NCI-H1694 treated with DMSO at 0.1 percent for 48 hours (cell line): ENCODE measurements around the gene CTDNEP1.
A peak's percentile ranks its signal among the peaks of the same experiment; 100 is the strongest.
"Not testable (repeated sequence)": the region's sequence is repeated elsewhere in the genome, so short reads cannot be mapped to it uniquely, and the experiment has no call there.

Source experiments
- DNase-seq: peaks from one replicate; lab custom pipeline; 2025; lab: John Stamatoyannopoulos, UW

Gene CTDNEP1

DNA sequence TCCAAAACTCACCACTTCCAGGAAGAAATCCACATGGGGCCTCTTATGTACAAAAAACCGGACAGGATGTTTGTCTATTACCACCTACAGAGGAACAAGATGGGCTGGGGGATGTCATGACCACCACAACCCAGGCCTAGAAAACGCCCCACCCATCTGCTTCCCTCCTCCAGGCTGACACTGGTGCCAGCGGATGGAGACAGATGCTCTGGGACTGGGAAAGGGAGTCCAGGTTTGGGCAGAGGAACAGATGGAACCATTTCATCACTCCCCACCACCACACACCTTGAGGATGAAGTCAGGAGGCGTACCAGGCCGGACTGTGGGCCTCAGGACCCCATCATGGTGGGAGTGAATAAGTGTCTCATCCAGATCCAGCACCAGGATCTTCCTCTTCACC, 4.8 kb downstream of the CTDNEP1 start:
- no peak for DNase-seq

DNA sequence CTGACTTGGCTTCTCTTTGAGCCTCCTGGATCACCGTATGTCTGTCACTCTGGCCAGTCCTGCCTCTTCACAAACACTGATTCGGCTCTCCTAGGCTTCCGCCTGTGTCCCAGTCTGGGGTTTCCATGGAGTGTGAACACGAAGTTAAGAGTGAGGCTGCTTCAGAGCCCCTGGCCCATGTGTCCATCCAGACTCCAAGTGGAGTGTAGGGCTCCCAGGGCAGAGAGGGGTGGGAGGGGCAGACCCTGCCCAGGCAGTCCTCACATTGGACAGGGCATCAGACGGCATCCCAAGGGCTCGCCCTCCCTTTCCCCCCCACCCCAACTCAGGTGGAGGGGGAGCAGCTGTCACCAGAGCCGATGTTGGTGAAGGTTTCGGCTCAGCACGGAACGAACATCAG, 7.7 kb downstream of the CTDNEP1 start:
- not testable (repeated sequence) for DNase-seq

DNA sequence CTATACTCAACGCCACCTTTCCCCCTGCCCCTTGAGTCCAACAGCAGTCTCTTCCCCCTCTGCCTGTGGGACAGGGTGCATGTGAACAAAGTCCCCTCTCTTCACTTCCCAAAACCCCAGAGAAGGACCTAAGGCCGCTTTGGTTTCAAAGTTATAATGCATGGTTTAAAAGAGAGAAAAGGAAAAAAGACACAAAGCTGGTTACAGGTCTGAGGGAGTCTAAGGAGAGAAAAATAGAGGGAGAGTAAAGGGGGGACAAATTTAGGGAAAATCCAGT, 8.1 kb downstream of the CTDNEP1 start:
- DNase-seq, result no peak

DNA sequence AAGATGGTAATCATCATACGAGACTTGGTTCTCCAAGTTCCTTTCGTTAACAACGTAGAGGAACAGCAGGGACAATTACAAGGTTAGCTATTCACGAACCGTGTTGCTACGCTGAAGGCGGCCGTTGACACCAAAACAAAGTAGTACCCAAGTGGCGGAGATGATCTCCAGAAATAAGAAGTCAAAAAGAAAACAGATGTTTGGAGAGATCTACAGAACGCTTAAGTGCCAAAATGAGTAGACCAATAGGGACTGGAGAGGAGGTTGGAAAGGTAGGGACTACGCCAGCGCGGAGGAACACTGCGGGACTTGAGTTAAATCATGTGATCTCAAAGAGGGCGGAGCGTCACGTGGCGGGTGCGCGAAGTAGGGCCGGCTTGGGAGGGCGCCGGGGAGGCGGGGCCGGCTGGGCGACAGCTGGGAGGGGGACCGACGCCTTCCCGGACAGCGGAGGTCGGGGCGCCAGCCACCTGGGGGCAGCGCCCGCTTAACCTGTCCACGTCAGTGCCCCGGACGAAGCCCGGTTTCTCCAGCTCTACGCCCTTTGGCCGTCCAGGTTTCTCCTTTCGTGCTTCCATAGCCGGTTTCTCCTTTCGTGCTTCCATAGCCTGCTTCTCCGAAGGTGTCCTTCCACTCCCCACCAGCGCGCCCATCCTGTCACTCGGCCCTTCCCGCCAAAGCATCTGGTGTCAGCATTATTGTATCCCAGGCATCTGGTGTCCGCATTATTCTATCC, 8.6 kb downstream of the CTDNEP1 start:
- DNase-seq, result peak; percentile 92

DNA sequence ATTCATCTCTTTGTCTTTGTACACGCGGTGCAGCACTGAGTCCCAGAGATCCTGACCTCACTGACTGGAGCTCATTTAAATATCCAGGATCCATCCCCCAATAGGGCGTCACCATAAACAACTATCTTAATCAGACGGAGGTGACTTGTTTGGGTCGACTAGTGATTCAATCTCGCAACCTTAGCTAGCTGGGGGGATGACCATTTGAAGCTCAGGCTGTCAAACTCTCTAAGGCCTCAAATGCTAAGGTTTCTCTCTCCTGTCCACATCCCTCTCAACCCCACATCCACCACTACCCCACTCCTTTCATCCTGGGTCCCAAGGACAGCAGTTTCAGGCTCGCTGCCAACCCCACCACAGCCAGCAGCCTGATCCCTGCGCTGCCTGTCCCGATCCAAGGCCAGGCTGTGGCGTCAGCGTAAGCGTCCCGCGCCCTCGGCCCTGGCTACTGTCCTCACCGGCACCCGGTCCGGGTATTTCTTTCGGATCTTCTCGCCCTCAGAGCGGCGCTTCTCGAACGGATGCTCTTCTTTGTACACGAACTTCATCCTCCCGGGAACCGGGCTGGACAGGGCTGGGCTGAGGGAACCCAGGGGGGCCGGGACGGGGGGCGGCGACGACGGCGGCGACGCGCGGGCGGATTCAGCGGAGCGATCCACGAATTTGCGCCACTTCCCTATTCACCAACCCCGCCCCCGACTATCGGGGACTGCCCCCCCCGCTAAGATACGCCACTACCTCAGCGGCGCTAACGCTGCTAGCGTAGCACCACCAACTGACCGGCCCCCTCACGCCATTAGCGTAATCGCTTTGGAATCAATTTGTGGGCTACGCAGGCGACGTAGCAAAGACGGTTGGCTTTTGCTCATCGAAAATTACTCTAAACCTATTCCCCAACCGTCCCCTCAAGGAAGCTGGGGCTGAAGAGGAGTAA, 9.5 kb downstream of the CTDNEP1 start, which contains the start of gene GABARAP:
GABARAP (minus strand) TSS at position 667 of the 934 bp plus-strand sequence; CDS start at position 548, 119 bp downstream.
- DNase-seq, result peak; percentile 80

DNA sequence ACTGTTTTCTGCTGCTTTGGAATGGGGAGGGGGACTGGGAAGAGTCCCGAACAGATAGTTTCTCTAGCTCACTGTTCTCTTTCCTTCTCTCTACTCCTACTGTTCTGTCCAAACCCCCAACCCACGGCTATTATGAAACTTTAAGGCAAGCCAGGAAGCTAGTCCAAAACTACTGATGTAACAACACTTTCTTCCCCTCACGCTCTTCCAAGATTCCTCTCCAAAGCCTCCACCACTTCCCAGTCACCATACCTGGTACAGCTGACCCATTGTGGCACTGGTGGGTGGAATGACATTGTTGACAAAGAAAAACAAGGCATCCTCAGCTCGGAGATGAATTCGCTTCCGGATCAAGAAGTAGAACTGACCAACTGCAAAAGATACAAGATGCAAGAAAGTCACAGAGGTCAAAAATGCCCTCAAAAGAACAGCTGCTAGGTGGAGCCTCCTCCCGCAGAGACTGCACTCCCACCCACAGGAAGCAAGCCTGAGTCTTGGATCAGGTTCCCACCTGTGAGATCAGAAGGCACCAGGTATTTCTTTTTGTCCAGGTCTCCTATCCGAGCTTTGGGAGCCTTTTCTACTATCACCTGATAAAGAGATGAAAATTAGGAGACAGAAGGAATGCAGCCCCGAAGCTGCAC, 10.3 kb downstream of the CTDNEP1 start:
- no peak for DNase-seq

DNA sequence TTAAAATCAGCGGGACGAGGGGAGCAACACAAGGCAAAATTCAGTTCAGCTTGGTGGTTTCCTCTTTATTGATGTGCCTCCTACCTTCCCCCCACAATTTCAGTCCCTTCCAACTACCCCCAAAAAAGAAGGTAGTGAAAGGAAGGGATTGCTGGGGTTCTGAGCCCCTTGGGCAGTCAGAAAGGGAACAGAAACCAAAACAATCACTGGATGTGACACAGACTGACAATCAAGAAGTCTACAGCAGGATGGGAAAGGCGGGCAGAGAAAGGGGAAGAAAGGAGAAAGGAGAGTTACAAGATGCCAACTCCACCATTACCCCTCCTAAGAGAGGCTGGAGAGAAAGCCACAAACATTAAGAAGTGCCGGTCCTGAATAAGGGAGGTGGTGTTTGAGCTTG, 11.2 kb downstream of the CTDNEP1 start:
- DNase-seq, result no peak

DNA sequence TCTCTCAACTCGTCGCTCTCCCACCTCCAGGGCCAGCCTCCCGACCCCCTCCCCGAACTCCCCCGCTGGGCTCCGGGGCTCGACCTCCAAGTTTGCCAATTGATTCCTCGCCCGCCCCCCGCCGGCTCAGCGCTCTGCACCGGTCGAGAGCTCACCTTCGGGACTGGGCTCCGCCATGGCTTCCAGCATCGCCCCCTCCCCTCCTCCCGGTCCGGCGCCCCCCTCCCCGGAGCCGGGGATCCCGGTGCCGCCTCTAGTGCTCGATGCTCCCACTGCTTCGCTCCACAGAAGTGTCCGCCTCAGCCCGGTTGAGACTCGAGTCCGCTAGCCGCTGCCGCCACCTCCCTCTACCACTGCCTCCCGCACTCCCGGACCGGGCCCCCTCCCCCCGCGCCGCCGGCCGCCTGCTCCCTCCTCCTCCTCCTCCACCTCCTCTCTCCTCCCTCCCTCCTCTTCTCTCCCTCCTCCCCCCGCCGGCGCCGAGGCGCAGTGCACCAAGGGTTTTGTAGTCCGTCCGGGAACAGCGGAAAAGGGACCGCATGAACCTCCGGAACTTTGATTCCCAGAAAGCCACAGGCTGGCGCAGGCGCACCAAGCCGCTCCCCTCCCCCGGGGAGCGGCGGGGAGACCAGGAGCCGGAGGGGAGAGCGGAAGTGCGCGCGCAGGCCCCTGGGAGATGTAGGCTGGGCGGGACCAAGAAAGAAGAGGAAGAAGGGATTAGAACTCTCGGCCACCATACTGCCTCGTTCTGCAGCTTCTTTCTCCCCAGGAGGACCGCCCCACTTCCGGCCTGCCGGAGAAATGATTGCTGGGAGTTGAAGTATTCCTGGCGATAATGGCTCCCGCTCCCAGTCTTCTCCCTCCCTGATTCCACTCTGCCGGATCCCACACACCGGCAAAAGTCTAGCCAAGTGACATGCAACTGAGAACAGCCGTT, 12.2 kb downstream of the CTDNEP1 start, which contains the start of gene PHF23:
PHF23 (minus strand) TSS at position 367 of the 937 bp plus-strand sequence; CDS start at position 189, 178 bp downstream.
- DNase-seq, result peak; percentile 99

DNA sequence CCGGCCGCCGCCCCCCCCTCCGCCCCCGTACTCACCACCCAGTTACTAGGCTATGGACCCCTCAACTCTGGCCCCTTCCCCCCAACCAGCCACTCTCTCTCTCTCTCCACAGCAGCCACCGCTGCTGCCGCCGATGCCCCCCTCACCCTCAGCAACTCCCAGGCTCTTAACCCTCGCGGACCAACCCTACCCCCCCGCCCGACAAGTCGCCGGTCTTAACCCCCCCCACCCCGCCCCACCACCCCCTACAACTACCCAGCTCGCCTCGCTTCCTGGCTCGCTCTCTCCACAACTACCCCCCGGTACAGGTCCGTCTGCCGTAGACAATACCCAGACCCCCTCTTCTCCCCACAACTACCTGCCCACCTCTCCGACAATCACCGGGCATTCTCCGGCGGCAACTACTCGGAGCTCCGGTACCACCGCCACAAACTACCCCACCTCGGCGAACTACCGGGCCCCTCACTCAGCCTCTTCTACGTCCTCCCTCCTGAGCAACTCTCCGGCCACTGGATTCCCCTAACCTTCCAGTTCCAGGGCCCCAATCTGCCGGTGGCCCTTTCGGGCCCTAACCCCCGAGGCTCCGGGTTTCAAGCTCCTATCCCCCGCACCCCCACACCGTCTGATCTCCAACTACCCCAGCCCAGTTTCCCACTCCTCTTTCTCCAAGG, 13.0 kb downstream of the CTDNEP1 start:
- DNase-seq, result no peak

DNA sequence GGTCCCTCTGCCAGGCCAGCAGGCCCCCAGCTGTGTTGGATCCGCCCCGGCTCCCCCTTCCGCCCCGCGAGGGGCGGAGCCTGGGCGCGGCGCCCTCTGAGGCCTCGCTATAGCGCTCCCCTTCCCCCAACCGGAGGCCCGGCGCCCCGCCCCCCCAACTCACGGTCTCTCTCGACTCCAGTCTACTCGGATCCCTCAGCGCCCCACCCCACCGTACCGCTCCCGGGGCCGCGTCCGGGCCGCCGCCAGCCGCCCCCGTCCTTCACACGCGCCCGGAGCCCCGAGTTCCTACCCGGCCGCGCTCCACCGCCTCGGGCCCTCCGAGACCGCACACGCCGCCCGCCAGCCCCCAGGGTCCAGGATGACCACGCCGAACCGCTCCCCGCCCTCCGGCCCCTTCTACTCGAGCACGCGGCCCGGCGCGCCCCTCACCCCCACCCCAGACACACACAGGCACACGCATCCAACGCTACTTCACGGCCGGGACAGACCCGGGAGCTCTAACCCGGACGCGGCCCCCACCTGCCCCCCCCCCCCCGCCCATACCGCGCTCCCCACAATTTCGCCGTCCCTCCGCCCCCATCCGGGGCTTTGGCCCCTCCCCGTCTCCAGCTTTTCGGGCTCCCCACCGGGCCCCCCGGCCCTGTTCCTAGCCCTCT, 13.6 kb downstream of the CTDNEP1 start:
- no peak for DNase-seq

DNA sequence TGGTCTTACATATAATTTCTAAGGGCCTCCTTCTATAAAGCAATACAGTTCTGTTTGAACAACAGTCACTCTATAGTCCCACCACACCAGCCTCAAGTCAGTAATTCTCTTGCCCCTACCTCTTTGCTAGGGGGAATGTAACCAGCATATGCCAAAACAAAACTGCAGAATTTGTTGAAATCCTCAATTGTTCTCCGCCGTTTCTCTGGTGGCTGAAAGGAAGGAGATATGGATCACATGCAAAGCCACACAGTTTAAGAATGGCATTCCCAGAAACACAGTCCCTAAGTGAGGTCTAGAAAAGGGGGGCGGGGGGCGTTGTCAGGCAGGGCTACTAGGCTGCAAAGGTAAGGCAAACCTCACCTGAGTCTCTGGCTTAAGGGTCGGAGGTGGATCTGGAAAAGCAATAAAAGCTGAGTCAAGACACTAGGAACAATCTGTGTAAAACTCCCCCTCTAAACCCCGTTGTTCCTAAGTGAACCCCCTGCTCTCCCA, 14.2 kb downstream of the CTDNEP1 start:
- DNase-seq, result no peak

DNA sequence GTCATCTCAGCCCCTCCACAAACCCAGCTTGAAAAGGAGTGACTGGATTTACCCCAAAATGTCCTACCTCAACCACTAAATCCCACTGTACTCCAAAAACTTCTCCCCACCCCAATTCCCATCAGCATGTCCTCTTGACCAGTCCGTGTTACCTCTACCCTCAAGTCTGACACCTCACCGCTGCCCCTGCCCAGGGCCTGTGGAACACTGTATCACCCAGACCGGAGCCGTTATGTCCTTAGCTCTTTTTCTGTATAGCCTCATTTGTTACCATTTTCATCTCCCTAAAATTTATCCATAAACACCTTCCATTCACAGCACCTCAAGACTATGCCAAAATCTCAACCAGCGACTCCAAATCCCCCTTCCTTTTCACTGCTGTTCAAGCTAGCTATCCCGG, 14.7 kb downstream of the CTDNEP1 start:
- no peak for DNase-seq

DNA sequence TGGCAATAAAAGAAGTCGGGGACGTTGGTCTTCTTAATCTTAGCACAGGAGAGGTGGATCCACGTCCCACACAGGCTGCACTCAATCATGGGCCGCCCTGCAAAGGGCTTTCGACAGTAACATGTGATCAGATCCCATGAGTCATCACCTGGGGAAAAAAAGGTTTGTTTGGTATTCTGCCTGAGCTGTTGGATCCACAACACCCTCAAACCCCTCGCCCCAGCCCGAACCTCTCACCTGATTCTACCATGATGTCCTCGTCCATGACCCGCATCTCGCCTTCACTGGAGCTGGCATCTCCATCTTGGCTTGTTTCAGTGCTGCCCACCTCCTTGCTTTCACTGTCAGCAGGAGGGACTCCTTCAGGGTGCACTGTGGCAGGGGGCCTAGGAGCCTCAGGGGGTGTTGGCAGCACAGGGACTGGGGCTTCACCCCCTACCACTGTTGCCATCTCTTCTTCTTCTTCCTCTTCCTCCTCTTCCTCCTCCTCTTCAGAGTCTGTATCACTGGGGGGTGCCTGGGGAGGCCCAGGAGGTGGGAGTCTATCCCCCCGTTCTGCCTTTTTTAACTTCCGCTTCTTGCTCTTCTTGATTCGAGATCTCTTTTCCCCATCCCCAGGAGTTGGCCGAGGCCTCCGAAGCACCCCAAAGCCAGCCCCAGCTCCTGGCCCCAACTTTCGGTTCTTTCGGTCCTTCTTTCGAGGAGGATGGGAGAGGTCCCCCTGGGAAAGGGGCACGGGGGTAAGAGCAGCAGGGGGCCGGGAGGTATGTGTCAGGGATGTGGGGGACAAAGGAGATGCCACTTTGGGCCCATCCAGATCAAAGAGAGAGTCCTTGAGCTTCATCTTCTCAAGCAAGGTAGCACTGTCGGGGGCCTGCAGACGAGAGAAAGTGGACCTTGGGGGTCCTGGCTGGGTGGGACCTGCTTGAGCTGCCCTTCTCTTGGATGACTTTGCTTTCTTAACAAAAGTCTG, 15.6 kb downstream of the CTDNEP1 start:
- DNase-seq, result no peak

DNA sequence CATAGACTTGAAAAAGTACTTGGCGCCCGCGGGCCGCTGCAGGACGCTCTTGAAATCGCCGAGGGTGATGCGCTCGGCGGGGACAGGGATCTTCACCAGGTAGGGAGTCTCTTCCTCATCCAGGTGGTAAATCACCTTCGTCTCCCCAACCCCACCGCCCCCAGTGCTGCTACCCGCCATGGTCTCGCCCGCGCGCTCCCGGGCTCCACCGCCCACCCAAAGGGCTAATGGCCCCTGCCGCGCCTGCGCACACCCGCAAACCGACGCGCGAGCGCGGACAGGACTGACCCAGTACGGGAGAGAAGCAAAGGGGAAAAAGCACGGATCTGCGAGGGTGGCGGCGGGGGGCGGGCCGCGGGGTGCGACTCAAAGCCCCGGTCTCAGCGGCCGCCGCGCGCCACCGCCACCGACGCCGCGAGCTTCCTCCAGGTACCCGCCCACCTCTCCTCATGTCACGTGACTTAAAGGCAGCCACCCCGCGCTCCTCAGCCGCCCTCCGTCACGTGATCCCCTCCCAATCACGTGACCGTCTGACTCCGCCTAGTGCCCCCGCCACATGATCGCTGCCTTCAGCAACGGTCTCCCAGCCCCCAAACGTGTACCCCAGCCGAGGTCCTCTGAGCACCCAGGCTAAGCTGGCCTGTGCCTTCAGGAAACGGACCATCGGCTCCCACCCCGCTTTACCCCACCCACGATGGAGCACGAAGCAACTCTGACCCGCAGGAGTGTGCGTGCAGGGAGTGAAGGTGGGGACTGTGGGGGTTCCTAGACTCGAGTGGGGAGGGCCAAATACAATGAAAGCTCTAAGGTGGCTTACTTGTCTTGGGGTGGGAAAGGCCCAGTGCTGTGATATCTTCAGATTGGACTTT, 17.2 kb downstream of the CTDNEP1 start, which contains the start of gene DVL2:
DVL2 (minus strand) TSS at position 435 of the 869 bp plus-strand sequence; CDS start at position 180, 255 bp downstream.
- DNase-seq, result peak; percentile 90

DNA sequence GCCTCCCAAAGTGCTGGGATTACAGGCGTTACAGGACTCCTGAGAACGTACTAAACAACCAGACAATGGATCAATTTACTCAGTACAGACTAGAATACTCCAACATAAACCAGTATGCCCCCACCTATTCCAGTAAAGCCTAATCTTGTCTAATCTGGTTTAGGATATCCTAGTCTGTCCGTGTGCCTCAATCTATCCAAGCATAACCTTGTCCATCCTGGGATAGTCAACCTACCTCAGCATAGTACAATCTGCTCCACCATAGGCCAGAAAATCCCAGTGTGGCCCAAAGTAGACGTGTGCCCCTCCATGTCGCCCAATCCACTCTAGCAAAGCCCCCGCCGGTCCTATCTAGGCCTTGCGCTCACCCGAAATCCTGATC, 17.8 kb downstream of the CTDNEP1 start:
- DNase-seq, result no peak

DNA sequence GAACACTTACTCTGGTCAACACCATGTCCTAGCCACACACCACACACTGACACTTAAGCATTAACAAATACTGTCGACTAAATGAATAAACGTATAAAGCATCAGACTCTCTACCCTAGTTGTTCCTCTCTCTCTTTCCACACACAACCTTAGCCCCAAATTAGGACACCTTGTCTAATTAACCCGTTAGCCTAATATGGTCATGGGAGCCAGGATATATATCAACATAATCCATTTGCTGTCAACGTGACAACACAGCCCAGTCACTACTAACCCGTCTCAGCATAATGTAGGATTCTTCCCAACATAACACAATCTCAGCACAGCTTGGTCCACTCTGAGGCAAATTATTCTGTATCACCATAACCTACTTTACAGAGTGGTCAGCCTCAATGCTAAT, 19.4 kb downstream of the CTDNEP1 start:
- DNase-seq, result no peak

DNA sequence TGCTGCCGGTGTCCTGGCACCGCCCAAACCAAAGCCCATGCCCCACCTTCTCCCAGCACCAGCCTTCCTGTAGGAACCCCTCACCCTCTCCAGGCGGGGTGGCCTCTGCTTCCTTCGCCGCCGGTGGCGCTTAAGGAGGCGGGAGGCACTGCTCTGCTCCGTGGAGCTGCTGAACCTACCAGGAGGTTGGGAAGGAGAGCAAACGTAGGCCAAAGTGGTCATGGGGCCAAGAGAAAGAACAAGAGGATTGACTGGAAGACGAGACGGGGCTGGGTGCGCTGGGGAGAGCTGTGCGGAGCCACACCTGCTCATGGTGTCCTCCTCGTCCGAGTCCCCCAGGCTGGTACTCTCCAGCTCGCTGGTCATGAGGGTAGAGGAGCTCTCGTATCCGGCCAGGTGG, 22.0 kb downstream of the CTDNEP1 start:
- no peak for DNase-seq

DNA sequence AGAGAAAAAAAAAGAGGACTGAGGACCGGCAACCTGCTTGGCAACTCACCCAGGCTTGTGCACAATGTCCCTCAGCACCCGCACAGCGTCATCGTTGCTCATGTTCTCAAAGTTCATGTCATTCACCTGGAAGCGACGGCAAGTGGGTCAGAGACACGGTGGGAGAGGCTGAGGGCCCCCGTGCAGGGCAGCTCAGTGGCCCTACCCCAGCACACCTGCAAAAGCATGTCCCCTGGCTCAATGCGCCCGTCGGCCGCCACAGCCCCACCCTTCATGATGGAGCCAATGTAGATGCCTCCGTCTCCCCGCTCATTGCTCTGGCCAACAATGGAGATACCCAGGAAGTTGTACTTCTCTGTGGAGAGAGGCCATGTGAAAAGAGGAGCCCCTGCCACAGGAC, 22.6 kb downstream of the CTDNEP1 start:
- no peak for DNase-seq
